RWPE2 (cell line): ENCODE data around the gene ADAP1.

Experiments
- ATAC-seq: fragments of 200-7000 bp; cut with Tn5 transposase; 3 replicates; pipeline ENCODE4 v1.9.1; 2021; ENCODE audit warnings: low read depth
- DNase-seq: peaks from one replicate; pipeline ENCODE4 v3.0.0-alpha.2; 2020; ENCODE audit warnings: low spot score
- H3K27ac ChIP-seq: fragments of 450-650 bp; 2 replicates; pipeline ENCODE4 v1.5.1; 2017; ENCODE audit warnings: mild to moderate bottlenecking; ENCODE audit not compliant: poor library complexity, severe bottlenecking
- H3K27me3 ChIP-seq: fragments of 250-450 bp; sonication (Bioruptor Pico); 2 replicates; pipeline ENCODE4 v1.5.1; 2021; ENCODE audit warnings: mild to moderate bottlenecking, moderate library complexity; ENCODE audit not compliant: insufficient read depth, poor library complexity, severe bottlenecking
- H3K36me3 ChIP-seq: fragments of 250-450 bp; sonication (Bioruptor Pico); 2 replicates; pipeline ENCODE4 v1.5.1; 2020; ENCODE audit warnings: low read depth, mild to moderate bottlenecking, moderate library complexity
- H3K4me1 ChIP-seq: fragments of 250-450 bp; sonication (Bioruptor Pico); 2 replicates; pipeline ENCODE4 v1.5.1; 2021; ENCODE audit warnings: mild to moderate bottlenecking, moderate library complexity; ENCODE audit not compliant: insufficient read depth, poor library complexity, severe bottlenecking
- H3K4me3 ChIP-seq: fragments of 250-450 bp; sonication (Bioruptor Pico); 2 replicates; pipeline ENCODE4 v1.5.1; 2021; ENCODE audit warnings: mild to moderate bottlenecking, moderate library complexity; ENCODE audit not compliant: severe bottlenecking
- H3K9me3 ChIP-seq: fragments of 250-450 bp; sonication (Bioruptor Pico); 2 replicates; pipeline ENCODE4 v1.5.1; 2021; ENCODE audit warnings: mild to moderate bottlenecking, moderate library complexity; ENCODE audit not compliant: severe bottlenecking
- CTCF ChIP-seq: fragments of 450-650 bp; IDR thresholded peaks from one replicate; pipeline ENCODE4 v1.5.1; 2017; ENCODE audit warnings: mild to moderate bottlenecking, moderate library complexity; ENCODE audit not compliant: poor library complexity, severe bottlenecking

ADAP1 gene

GRCh38 chr7:979886-980571, 25.5 kb upstream of the ADAP1 start:
- no peak overlapping the region for H3K4me3 ChIP-seq
- H3K9me3 ChIP-seq = no peaks in the 10 kb centered on the region
- H3K27me3 ChIP-seq = no peaks in the 10 kb centered on the region
- TF ChIP-seq CTCF = no peak
- no peak overlapping the region for H3K27ac ChIP-seq
- no peaks in the 10 kb centered on the region for H3K36me3 ChIP-seq
- no peak for DNase-seq
- ATAC-seq = no peak
- H3K4me1 ChIP-seq = no peaks in the 10 kb centered on the region

DNA sequence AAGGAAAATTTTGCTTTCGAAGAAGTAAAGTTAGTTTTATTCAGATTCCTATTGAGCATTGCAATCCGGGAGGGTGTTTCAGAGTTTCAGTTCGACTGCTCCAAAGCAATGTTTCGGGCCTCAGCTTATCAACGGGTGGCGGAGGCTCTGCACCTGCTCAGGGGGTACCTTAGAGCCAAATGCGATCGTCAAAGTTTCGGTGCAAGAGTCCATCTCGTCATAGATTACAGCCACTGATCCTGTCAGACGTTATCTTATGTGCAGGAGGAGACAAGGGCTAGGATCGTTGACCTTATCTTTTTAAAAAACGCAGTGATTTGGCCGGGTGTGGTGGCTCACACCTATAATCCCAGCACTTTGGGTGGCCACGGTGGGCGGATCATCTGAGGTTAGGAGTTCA, 24.7 kb upstream of the ADAP1 start:
- Histone ChIP-seq H3K9me3 (no peaks in the 10 kb centered on the region), H3K36me3 (no peaks in the 10 kb centered on the region), H3K27ac (no peak overlapping the region), H3K27me3 (no peaks in the 10 kb centered on the region), H3K4me1 (no peaks in the 10 kb centered on the region), H3K4me3 (no peak overlapping the region)
- DNase-seq (no peak), ATAC-seq (no peak)
- TF ChIP-seq CTCF = no peak

DNA sequence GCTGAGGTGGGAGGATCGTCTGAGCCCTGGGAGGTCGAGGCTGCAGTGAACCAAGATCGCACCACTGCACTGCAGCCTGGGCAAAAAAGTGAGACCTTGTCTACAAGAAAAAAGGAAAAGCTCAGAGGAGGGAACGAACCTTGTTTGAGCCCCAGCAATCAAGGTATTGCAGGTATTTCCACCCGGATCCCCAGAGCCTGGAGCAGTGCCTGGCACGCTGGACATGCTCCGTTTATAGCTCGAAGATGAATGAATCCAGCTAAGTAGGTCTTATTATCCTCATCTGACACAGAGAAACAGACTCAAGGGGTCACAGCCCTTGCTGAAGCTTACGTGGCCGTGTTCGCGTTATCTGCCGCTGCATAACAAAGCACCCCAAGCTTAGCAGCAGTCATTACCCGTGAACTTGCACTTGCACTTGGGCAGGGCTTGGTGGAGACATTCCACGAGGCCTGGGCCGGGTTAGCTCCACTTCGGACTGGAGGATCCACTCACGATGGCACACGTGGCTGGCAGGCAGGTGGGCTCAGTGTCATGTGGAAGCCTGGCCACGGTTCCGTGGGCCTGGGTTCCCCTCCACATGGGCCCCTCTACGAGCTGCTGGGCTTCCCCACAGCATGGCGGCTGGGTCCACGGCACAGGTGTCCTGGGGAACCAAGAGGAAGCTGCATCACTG, 24.1 kb upstream of the ADAP1 start:
- peaks cover 3% of the 10 kb centered on the region for H3K4me1 ChIP-seq
- H3K9me3 ChIP-seq = no peaks in the 10 kb centered on the region
- DNase-seq (no peak), ATAC-seq (no peak)
- no peaks in the 10 kb centered on the region for H3K27me3 ChIP-seq
- TF ChIP-seq CTCF = no peak
- no peak overlapping the region for H3K27ac ChIP-seq
- no peak overlapping the region for H3K4me3 ChIP-seq
- H3K36me3 ChIP-seq = peaks cover 2% of the 10 kb centered on the region

- no peak for DNase-seq
- no peak overlapping the region for H3K4me3 ChIP-seq
- ATAC-seq = no peak
- no peaks in the 10 kb centered on the region for H3K27me3 ChIP-seq
- peaks cover 8% of the 10 kb centered on the region for H3K36me3 ChIP-seq
- no peaks in the 10 kb centered on the region for H3K9me3 ChIP-seq
- no peak overlapping the region for H3K27ac ChIP-seq
- peaks cover 3% of the 10 kb centered on the region for H3K4me1 ChIP-seq
- no peak for TF ChIP-seq CTCF
Measured at GRCh38 chr7:978049-978346, 23.5 kb upstream of the ADAP1 start.
